NCI-H1105 treated with DMSO at 0.1 percent for 48 hours (cell line): ENCODE results near the gene SHOC2.

Experiments
- DNase-seq: peaks from one replicate; lab custom pipeline; 2025; lab: John Stamatoyannopoulos, UW

Gene SHOC2

GRCh38 chr10:110946496-110946895 is 27.1 kb downstream of the SHOC2 start:
- no peak for DNase-seq

GRCh38 chr10:110947061-110947595 is 27.7 kb downstream of the SHOC2 start:
- DNase-seq: no peak

GRCh38 chr10:110951381-110951780 is 32.0 kb downstream of the SHOC2 start:
- DNase-seq: no peak

- DNase-seq: no peak
Observed at GRCh38 chr10:110957606-110958005, 38.2 kb downstream of the SHOC2 start.

- no peak for DNase-seq
Observed at GRCh38 chr10:110959379-110960332, 40.3 kb downstream of the SHOC2 start.

- no peak for DNase-seq
Observed at GRCh38 chr10:110960333-110960712, 40.9 kb downstream of the SHOC2 start.

GRCh38 chr10:110962443-110962842 is 43.0 kb downstream of the SHOC2 start:
- DNase-seq: no peak

GRCh38 chr10:110963162-110963561 is 43.8 kb downstream of the SHOC2 start:
- no peak for DNase-seq

- no peak for DNase-seq
Observed at GRCh38 chr10:110964681-110965080, 45.3 kb downstream of the SHOC2 start.

- no peak for DNase-seq
Observed at GRCh38 chr10:110965216-110965615, 45.8 kb downstream of the SHOC2 start.

GRCh38 chr10:110966146-110966545 is 46.7 kb downstream of the SHOC2 start:
- no peak for DNase-seq

GRCh38 chr10:110967009-110967630 is 47.7 kb downstream of the SHOC2 start:
- DNase-seq: no peak

- no peak for DNase-seq
Observed at GRCh38 chr10:110967645-110968044, 48.2 kb downstream of the SHOC2 start.

GRCh38 chr10:110969183-110969582 is 49.8 kb downstream of the SHOC2 start:
- no peak for DNase-seq

GRCh38 chr10:110971638-110972037 is 52.2 kb downstream of the SHOC2 start:
- no peak for DNase-seq

GRCh38 chr10:110972231-110973134 is 53.1 kb downstream of the SHOC2 start:
- DNase-seq: no peak

- DNase-seq: no peak
Observed at GRCh38 chr10:110973400-110973799, 54.0 kb downstream of the SHOC2 start.

- no peak for DNase-seq
Observed at GRCh38 chr10:110976577-110976976, 57.2 kb downstream of the SHOC2 start.

GRCh38 chr10:110977662-110978061 is 58.3 kb downstream of the SHOC2 start:
- DNase-seq: no peak

- no peak for DNase-seq
Observed at GRCh38 chr10:110978204-110978603, 58.8 kb downstream of the SHOC2 start.

GRCh38 chr10:110979611-110980010 is 60.2 kb downstream of the SHOC2 start:
- no peak for DNase-seq

GRCh38 chr10:110980807-110981206 is 61.4 kb downstream of the SHOC2 start:
- no peak for DNase-seq
